ENCODE measurements around the gene DAB1.

DNA sequence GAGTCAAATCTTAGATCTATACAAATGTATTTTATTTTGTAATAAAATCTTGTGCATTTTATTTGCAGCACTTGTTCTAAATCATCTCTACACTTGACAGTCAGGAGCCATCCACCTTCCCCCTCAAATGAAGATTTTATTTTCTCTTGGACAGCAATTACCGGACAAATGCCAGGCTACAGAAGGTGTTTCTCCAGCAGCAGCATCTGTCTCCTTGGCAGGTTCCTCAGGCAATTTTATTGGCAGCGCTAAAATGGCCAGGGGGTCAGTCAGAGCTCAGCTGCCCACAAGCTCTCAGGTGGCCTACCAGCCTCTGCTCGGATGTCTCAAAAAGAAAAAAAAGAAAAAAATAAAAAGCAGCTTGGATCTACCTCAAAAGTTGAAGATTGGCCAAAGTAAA is 107.6 kb downstream of the DAB1 start:
- TF ChIP-seq EP300 (IDR thresholded peaks at IDR 0.05) (no peak), POLR2A (IDR thresholded peaks at IDR 0.05) (no peak)
- TF ChIP-seq, protein P1, sequence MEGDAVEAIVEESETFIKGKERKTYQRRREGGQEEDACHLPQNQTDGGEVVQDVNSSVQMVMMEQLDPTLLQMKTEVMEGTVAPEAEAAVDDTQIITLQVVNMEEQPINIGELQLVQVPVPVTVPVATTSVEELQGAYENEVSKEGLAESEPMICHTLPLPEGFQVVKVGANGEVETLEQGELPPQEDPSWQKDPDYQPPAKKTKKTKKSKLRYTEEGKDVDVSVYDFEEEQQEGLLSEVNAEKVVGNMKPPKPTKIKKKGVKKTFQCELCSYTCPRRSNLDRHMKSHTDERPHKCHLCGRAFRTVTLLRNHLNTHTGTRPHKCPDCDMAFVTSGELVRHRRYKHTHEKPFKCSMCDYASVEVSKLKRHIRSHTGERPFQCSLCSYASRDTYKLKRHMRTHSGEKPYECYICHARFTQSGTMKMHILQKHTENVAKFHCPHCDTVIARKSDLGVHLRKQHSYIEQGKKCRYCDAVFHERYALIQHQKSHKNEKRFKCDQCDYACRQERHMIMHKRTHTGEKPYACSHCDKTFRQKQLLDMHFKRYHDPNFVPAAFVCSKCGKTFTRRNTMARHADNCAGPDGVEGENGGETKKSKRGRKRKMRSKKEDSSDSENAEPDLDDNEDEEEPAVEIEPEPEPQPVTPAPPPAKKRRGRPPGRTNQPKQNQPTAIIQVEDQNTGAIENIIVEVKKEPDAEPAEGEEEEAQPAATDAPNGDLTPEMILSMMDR (IDR thresholded peaks at IDR 0.05), result no peak

All from sigmoid colon (tissue), 4 donors.